ENCODE measurements around the gene CNIH3. TPM values are rescaled to one million over a fixed set of nuclear protein-coding genes. Genes with fewer than 3 reads are reported as not detected.

The CNIH3 gene
- polyA plus RNA-seq, 1 donor (not counting 4 experiments of a cell fraction or from before 2014, with no cell fraction given): 0.81 TPM

- DNase-seq (ENCODE audit: low read depth, low spot score) (no peak), FAIRE-seq (no peak)
- Histone ChIP-seq H2AFZ (ENCODE audit: control insufficient read depth, low read length) (no peak overlapping the region), H3K9me1 (ENCODE audit: control insufficient read depth, extremely low read depth, insufficient read depth, low read length) (no peaks in the 10 kb centered on the region), H3K27ac (ENCODE audit: control insufficient read depth, insufficient read depth, low read length) (no peak overlapping the region), H4K20me1 (ENCODE audit: control insufficient read depth, extremely low read depth, insufficient read depth, low read length) (no peaks in the 10 kb centered on the region), H3K27me3 (ENCODE audit: control insufficient read depth, extremely low read depth, insufficient read depth, low read length) (no peaks in the 10 kb centered on the region), H3K79me2 (ENCODE audit: control insufficient read depth, insufficient read depth, low read length) (no peaks in the 10 kb centered on the region), H3K4me1 (ENCODE audit: control insufficient read depth, extremely low read depth, insufficient read depth, low read length) (no peaks in the 10 kb centered on the region), H3K9ac (ENCODE audit: control insufficient read depth, extremely low read depth, insufficient read depth, low read length) (no peak overlapping the region), H3K9me3 (ENCODE audit: control insufficient read depth, low read depth, low read length) (no peaks in the 10 kb centered on the region), H3K36me3 (ENCODE audit: control insufficient read depth in 2 of 2, extremely low read depth in 1 of 2, insufficient read depth in 2 of 2, low read length in 2 of 2) (no peaks in the 10 kb centered on the region), H3K4me2 (ENCODE audit: control insufficient read depth, extremely low read depth, insufficient read depth, low read depth, low read length) (no peak overlapping the region), H3K4me3 (ENCODE audit: control insufficient read depth in 2 of 3, extremely low read depth in 1 of 3, insufficient read depth in 2 of 3, low read depth in 1 of 3, low read length in 3 of 3) (no peak overlapping the region)
- dilution Hi-C loops (cut with MboI; ENCODE audit: extremely low pct_ligation_motif_present, low sequenced_read_pairs): no loop called here
- TF ChIP-seq EZH2 (IDR thresholded peaks at IDR 0.05; ENCODE audit: low read length) (no peak), CTCF (optimal IDR thresholded peaks at IDR 0.05 in 1 of 3, IDR thresholded peaks at IDR 0.05 in 1 of 3, conservative IDR thresholded peaks at IDR 0.05 in 1 of 3; ENCODE audit: extremely low read depth in 1 of 3, insufficient read depth in 2 of 3, low read length in 3 of 3) (no peak)
Observed at GRCh38 chr1:224730540-224730939, 114.4 kb downstream of the CNIH3 start.

- H3K4me2 ChIP-seq (ENCODE audit: control insufficient read depth, extremely low read depth, insufficient read depth, low read depth, low read length): no peak overlapping the region
- dilution Hi-C loops (cut with MboI; ENCODE audit: extremely low pct_ligation_motif_present, low sequenced_read_pairs): no loop called here
- no peak overlapping the region for H2AFZ ChIP-seq (ENCODE audit: control insufficient read depth, low read length)
- no peaks in the 10 kb centered on the region for H3K9me3 ChIP-seq (ENCODE audit: control insufficient read depth, low read depth, low read length)
- no peaks in the 10 kb centered on the region for H3K9me1 ChIP-seq (ENCODE audit: control insufficient read depth, extremely low read depth, insufficient read depth, low read length)
- H3K27ac ChIP-seq (ENCODE audit: control insufficient read depth, insufficient read depth, low read length): no peak overlapping the region
- H3K27me3 ChIP-seq (ENCODE audit: control insufficient read depth, extremely low read depth, insufficient read depth, low read length): no peaks in the 10 kb centered on the region
- no peak for FAIRE-seq
- no peaks in the 10 kb centered on the region for H4K20me1 ChIP-seq (ENCODE audit: control insufficient read depth, extremely low read depth, insufficient read depth, low read length)
- no peak for DNase-seq (ENCODE audit: low read depth, low spot score)
- H3K36me3 ChIP-seq (ENCODE audit: control insufficient read depth in 2 of 2, extremely low read depth in 1 of 2, insufficient read depth in 2 of 2, low read length in 2 of 2): no peaks in the 10 kb centered on the region
- TF ChIP-seq CTCF (optimal IDR thresholded peaks at IDR 0.05 in 1 of 3, IDR thresholded peaks at IDR 0.05 in 1 of 3, conservative IDR thresholded peaks at IDR 0.05 in 1 of 3; ENCODE audit: extremely low read depth in 1 of 3, insufficient read depth in 2 of 3, low read length in 3 of 3) (no peak), EZH2 (IDR thresholded peaks at IDR 0.05; ENCODE audit: low read length) (no peak)
- no peaks in the 10 kb centered on the region for H3K79me2 ChIP-seq (ENCODE audit: control insufficient read depth, insufficient read depth, low read length)
- no peak overlapping the region for H3K9ac ChIP-seq (ENCODE audit: control insufficient read depth, extremely low read depth, insufficient read depth, low read length)
- H3K4me3 ChIP-seq (ENCODE audit: control insufficient read depth in 2 of 3, extremely low read depth in 1 of 3, insufficient read depth in 2 of 3, low read depth in 1 of 3, low read length in 3 of 3): no peak overlapping the region
- no peaks in the 10 kb centered on the region for H3K4me1 ChIP-seq (ENCODE audit: control insufficient read depth, extremely low read depth, insufficient read depth, low read length)
Observed at GRCh38 chr1:224730965-224731364, 114.8 kb downstream of the CNIH3 start.

Measured in keratinocyte (primary cell).